HepG2 (cell line): ENCODE data around the gene GBX1. TPM values are rescaled to one million over a fixed set of nuclear protein-coding genes. Genes with fewer than 3 reads are reported as not detected.

Experiments
- ATAC-seq: fragments of 200-7000 bp; cut with Tn5 transposase; 3 replicates; pipeline ENCODE4 v1.9.1; 2020; ENCODE audit warnings: mild to moderate bottlenecking, moderate library complexity
- BruUV-seq: library from RNA; stranded (reverse); fragments of 400-500 nt; replicated peaks from 2 replicates; lab custom pipeline; 2021; lab: Mats Ljungman, UMichigan
- CTCF ChIA-PET: fragments of 300-600 bp; formaldehyde crosslinking; extraction: SDS; loops from one replicate; lab custom pipeline; 2021; ENCODE audit warnings: low total read pairs, inconsistent platforms, low intra/inter-chr PET ratio; lab: Yijun Ruan, JAX
- POLR2A ChIA-PET: fragments of 350-600 bp; sonication (Branson Sonifier 250); formaldehyde crosslinking; loops from one replicate; lab custom pipeline; 2020; ENCODE audit warnings: antibody characterized with exemption, inconsistent platforms; lab: Yijun Ruan, JAX
- DNase-seq: peaks from one replicate; pipeline ENCODE4 v3.0.0-alpha.2; 2015; ENCODE audit warnings: low spot score
- FAIRE-seq: peaks from 3 replicates; lab custom pipeline; 2011; peaks lifted over from hg19 to GRCh38; lab: Jason Lieb, UNC
- H2AFZ ChIP-seq: one replicate; pipeline ENCODE4 v1.6.1; 2011; ENCODE audit warnings: low read length, inconsistent platforms
- H3K27ac ChIP-seq: fragments of 300-600 bp; 3 replicates; pipeline ENCODE4 v1.8.0; 2011; ENCODE audit warnings: mixed run types, mild to moderate bottlenecking, mixed read lengths, low read length, inconsistent platforms; ENCODE audit not compliant: insufficient read depth; ENCODE audit errors: extremely low read length
- H3K27me3 ChIP-seq, 2 experiments: fragments of 200-600 bp in 1 of 2; 2 replicates in 1 of 2; 3 replicates in 1 of 2; pipeline versions ENCODE4 v1.6.0 to v1.8.0; 2011; ENCODE audit warnings: low read length in 2 of 2, mild to moderate bottlenecking in 2 of 2, moderate library complexity in 2 of 2, inconsistent platforms in 1 of 2; ENCODE audit not compliant: insufficient read depth in 2 of 2, control insufficient read depth in 1 of 2
- H3K36me3 ChIP-seq, 2 experiments: fragments of 200-600 bp in 1 of 2; replicated peaks in 1 of 2; 2 replicates in 1 of 2; 3 replicates in 1 of 2; pipeline versions ENCODE4 v1.5.1 to v1.8.0; 2011; ENCODE audit warnings: low read length in 2 of 2, inconsistent platforms in 1 of 2; ENCODE audit not compliant: insufficient read depth in 2 of 2, control insufficient read depth in 1 of 2
- H3K4me1 ChIP-seq: 2 replicates; pipeline ENCODE4 v1.5.1; 2012; ENCODE audit warnings: low read length, inconsistent platforms; ENCODE audit not compliant: insufficient read depth
- H3K4me2 ChIP-seq: 2 replicates; pipeline ENCODE4 v1.6.0; 2011; ENCODE audit warnings: low read depth, low read length, inconsistent platforms
- H3K4me3 ChIP-seq, 3 experiments: fragments of 200-600 bp in 1 of 3; sonication (generic), shearing (Covaris generic) in 1 of 3; replicated peaks in 1 of 3; 2 replicates each; pipeline ENCODE4 v1.5.1; 2011 to 2016; ENCODE audit warnings: low read length in 3 of 3, inconsistent platforms in 2 of 3, low read depth in 2 of 3, mild to moderate bottlenecking in 2 of 3, control low read depth in 1 of 3, mixed read lengths in 1 of 3; ENCODE audit not compliant: insufficient read depth in 1 of 3
- H3K79me2 ChIP-seq: one replicate; pipeline ENCODE4 v1.6.1; 2011; ENCODE audit warnings: low read length, inconsistent platforms; ENCODE audit not compliant: insufficient read depth
- H3K9ac ChIP-seq: 2 replicates; pipeline ENCODE4 v1.6.0; 2011; ENCODE audit warnings: mild to moderate bottlenecking, low read depth, low read length, inconsistent platforms; ENCODE audit not compliant: insufficient read depth
- H3K9me3 ChIP-seq: 2 replicates; pipeline ENCODE4 v1.5.1; 2012; ENCODE audit warnings: mild to moderate bottlenecking, low read length
- H4K20me1 ChIP-seq: 2 replicates; pipeline ENCODE4 v1.6.0; 2011; ENCODE audit warnings: inconsistent platforms, mild to moderate bottlenecking, low read length, moderate library complexity; ENCODE audit not compliant: insufficient read depth
- CREB1 ChIP-seq, 2 experiments: fragments of 450-650 bp in 1 of 2; IDR thresholded peaks; 2 replicates each; pipeline ENCODE4 v1.6.1; 2016 to 2017; ENCODE audit warnings: control low read depth in 1 of 2, mild to moderate bottlenecking in 1 of 2, missing compliant biosample characterization in 1 of 2, missing genetic modification characterization in 1 of 2
- KLF16 ChIP-seq, 2 experiments: sonication (generic) in 1 of 2; formaldehyde crosslinking in 1 of 2; IDR thresholded peaks; 2 replicates each; pipeline versions ENCODE4 v1.6.1 to v1.8.0; 2016 to 2023; ENCODE audit warnings: missing genetic modification reagents in 2 of 2, missing compliant biosample characterization in 1 of 2
- ZNF383 ChIP-seq: sonication (generic); formaldehyde crosslinking; IDR thresholded peaks from 2 replicates; pipeline ENCODE4 v1.4.0; 2020; ENCODE audit warnings: missing genetic modification reagents, mild to moderate bottlenecking, borderline replicate concordance
- ZNF530 ChIP-seq: sonication (generic); formaldehyde crosslinking; IDR thresholded peaks from 2 replicates; pipeline ENCODE4 v1.5.0; 2020; ENCODE audit warnings: low read depth, mild to moderate bottlenecking, missing genetic modification reagents
- WGBS: methylation state at CpG from one replicate; pipeline ENCODE4 v1.1.6; 2017; ENCODE audit warnings: low lambda C conversion rate; 5-methylcytosine and 5-hydroxymethylcytosine counted together
- in situ Hi-C: cut with HindIII; loops from 2 replicates; pipeline ENCODE4 v1.10.0; 2017; ENCODE audit warnings: low pct_unique_long_range_greater_than_20kb; ENCODE audit not compliant: extremely low pct_ligation_motif_present
- intact Hi-C: fragments of 100-400 bp; cut with micrococcal nuclease; formaldehyde crosslinking; loops from one replicate; pipeline ENCODE4 v1.10.0; 2022; ENCODE audit not compliant: unreplicated experiment
- polyA plus RNA-seq, 8 experiments: library from polyadenylated mRNA; depleted of rRNA in 3 of 8; stranded (reverse) in 7 of 8; unstranded in 1 of 8; fragments of >200 nt; fragmentation: Illumina TruSeq in 4 of 8; extraction: Trizol in 4 of 8; gene quantifications; 2 replicates each; pipeline versions ENCODE4 v1.2.1 to v1.2.3, GENCODE V29; 2011 to 2016; ENCODE audit warnings: low read depth in 4 of 8, missing spikeins in 1 of 8, mixed read lengths in 1 of 8; ENCODE audit not compliant: insufficient read depth in 1 of 8
- total RNA-seq, 5 experiments: library from RNA; depleted of rRNA; stranded (reverse); fragments of >200 nt; fragmentation: Illumina TruSeq; extraction: Trizol; gene quantifications; 2 replicates each; pipeline ENCODE4 v1.2.3, GENCODE V29; 2016; ENCODE audit warnings: low read depth in 1 of 5
- TF ChIP-seq, protein P1 (sequence below): sonication (generic); formaldehyde crosslinking; IDR thresholded peaks from 2 replicates; pipeline ENCODE4 v1.4.0; 2020; ENCODE audit warnings: mild to moderate bottlenecking, missing genetic modification reagents, borderline replicate concordance

Gene GBX1
- total and polyA plus RNA-seq, 2 of the 13 experiments (the other 11 are each of a cell fraction or from before 2014, with no cell fraction given), result not detected

DNA sequence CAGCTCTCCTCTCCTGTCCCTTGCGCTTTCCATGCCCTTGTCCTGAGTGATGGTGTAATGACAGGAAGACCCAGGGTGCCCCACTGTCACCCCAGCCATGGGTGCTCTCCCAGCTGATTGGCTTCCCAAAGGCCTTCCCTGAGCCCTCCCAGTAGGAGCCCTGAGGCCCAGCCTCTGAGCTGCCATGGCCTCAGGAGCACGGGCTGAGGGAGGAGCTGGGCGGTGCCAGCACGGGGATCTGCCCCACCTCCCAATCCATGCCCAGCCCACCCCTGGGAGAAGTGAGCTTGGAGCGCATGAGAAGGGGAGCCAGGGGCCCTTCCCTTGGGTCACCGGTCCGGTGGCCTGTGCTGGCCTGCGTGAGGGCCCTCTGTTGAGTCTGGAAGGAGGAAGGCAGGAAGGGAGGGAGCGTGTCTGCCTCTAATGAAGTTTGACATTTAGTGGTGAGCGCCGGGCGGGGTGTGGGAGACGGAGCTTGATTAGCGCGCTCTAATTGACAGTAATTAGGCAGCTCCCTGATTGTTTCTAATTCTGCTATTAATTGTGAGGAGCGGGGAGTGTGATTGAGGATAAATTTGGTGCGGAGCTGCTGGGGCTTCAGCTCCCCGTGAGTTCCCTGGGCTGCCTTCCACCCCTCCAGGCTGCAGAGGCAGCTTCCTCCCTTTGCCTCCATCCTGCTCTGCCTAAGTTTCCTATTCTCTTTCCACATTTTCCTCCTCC, 28.3 kb downstream of the GBX1 start:
- Histone ChIP-seq H3K4me1 (no peaks in the 10 kb centered on the region), H3K9ac (no peak overlapping the region), H4K20me1 (no peaks in the 10 kb centered on the region), H3K9me3 (no peaks in the 10 kb centered on the region), H2AFZ (no peak overlapping the region), H3K36me3 (peaks cover 25 to 57% of the 10 kb centered on the region in 2 experiments), H3K4me3 (no peak overlapping the region), H3K27me3 (no peaks in the 10 kb centered on the region), H3K27ac (no peak overlapping the region), H3K4me2 (no peak overlapping the region), H3K79me2 (no peaks in the 10 kb centered on the region)
- POLR2A ChIA-PET, result no interaction called here
- DNase-seq (no peak), FAIRE-seq (no peak), ATAC-seq (no peak)
- intact Hi-C loops, result loop anchor here (10.0 kb wide), 1 partner anchor 166 kb away; no protein-coding TSS in a partner anchor
- CTCF ChIA-PET, result no interaction called here
- no TSS peak for BruUV-seq
- 93% methylated on average over 17 of the region's 18 CpGs for WGBS
- in situ Hi-C loops, result no loop called here
- TF ChIP-seq ZNF383 (CRISPR knock-in tag) (no peak), CREB1 (IDR thresholded peaks at IDR 0.05) (no peak), CREB1 (CRISPR knock-in tag; IDR thresholded peaks at IDR 0.05) (no peak), KLF16 (CRISPR knock-in tag; IDR thresholded peaks at IDR 0.05) (no peak), ZNF530 (no peak)
- TF ChIP-seq, protein P1, sequence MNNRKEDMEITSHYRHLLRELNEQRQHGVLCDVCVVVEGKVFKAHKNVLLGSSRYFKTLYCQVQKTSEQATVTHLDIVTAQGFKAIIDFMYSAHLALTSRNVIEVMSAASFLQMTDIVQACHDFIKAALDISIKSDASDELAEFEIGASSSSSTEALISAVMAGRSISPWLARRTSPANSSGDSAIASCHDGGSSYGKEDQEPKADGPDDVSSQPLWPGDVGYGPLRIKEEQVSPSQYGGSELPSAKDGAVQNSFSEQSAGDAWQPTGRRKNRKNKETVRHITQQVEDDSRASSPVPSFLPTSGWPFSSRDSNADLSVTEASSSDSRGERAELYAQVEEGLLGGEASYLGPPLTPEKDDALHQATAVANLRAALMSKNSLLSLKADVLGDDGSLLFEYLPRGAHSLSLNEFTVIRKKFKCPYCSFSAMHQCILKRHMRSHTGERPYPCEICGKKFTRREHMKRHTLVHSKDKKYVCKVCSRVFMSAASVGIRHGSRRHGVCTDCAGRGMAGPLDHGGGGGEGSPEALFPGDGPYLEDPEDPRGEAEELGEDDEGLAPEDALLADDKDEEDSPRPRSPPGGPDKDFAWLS (CRISPR knock-in tag), result no peak
